ENCODE data around the gene TYMP. TPM values are rescaled to one million over a fixed set of nuclear protein-coding genes. Genes with fewer than 3 reads are reported as not detected.

TYMP gene
- total RNA-seq, 2 donors from 2014 or later: 90.4 to 95.7 TPM

- Histone ChIP-seq H3K9me3 (no peaks in the 10 kb centered on the region), H3K27me3 (replicated peaks; ENCODE audit: insufficient read depth) (peaks cover 5% of the 10 kb centered on the region), H3K4me1 (ENCODE audit: control insufficient read depth in 1 of 2, low read depth in 2 of 2) (peaks cover 20 to 43% of the 10 kb centered on the region in 2 donors), H3K36me3 (no peaks in the 10 kb centered on the region), H3K27ac (peak overlapping the region; percentile 72 to 83), H3K4me3 (peak overlapping the region; percentile 78)
- no peak for TF ChIP-seq CTCF (IDR thresholded peaks at IDR 0.05)
- DNase-seq (ENCODE audit: low spot score) (no peak), ATAC-seq (ENCODE audit: insufficient number of reproducible peaks, low FRiP score, low read depth) (no peak)
Measured at GRCh38 chr22:50530580-50530876, 716 bp upstream of the TYMP start.

- Histone ChIP-seq H3K4me1 (ENCODE audit: control insufficient read depth in 1 of 2, low read depth in 2 of 2) (peaks cover 24 to 50% of the 10 kb centered on the region in 2 donors), H3K27ac (peak overlapping the region; percentile 72 to 83), H3K4me3 (peak overlapping the region; percentile 78), H3K9me3 (no peaks in the 10 kb centered on the region), H3K27me3 (replicated peaks; ENCODE audit: insufficient read depth) (peaks cover 5% of the 10 kb centered on the region), H3K36me3 (no peaks in the 10 kb centered on the region)
- no peak for DNase-seq (ENCODE audit: low spot score)
- TF ChIP-seq CTCF (IDR thresholded peaks at IDR 0.05): no peak
- ATAC-seq (ENCODE audit: insufficient number of reproducible peaks, low FRiP score, low read depth): no peak
Measured at GRCh38 chr22:50529416-50529896, 356 bp downstream of the TYMP start.

GRCh38 chr22:50528682-50529415 lies 963 bp downstream of the TYMP start:
- Histone ChIP-seq H3K27me3 (replicated peaks; ENCODE audit: insufficient read depth) (peaks cover 5% of the 10 kb centered on the region), H3K27ac (peak overlapping the region; percentile 72 to 83), H3K36me3 (peaks cover 2% of the 10 kb centered on the region), H3K9me3 (no peaks in the 10 kb centered on the region), H3K4me3 (peak overlapping the region; percentile 78), H3K4me1 (ENCODE audit: control insufficient read depth in 1 of 2, low read depth in 2 of 2) (peaks cover 29 to 54% of the 10 kb centered on the region in 2 donors)
- DNase-seq (ENCODE audit: low spot score): no peak
- no peak for ATAC-seq (ENCODE audit: insufficient number of reproducible peaks, low FRiP score, low read depth)
- TF ChIP-seq CTCF (IDR thresholded peaks at IDR 0.05): no peak

GRCh38 chr22:50527921-50528681 lies 1.7 kb downstream of the TYMP start:
- H3K27ac ChIP-seq: no peak overlapping the region
- peaks cover 29 to 54% of the 10 kb centered on the region in 2 donors for H3K4me1 ChIP-seq (ENCODE audit: control insufficient read depth in 1 of 2, low read depth in 2 of 2)
- H3K4me3 ChIP-seq: peak overlapping the region; percentile 78
- no peak for DNase-seq (ENCODE audit: low spot score)
- no peak for ATAC-seq (ENCODE audit: insufficient number of reproducible peaks, low FRiP score, low read depth)
- peaks cover 8% of the 10 kb centered on the region for H3K36me3 ChIP-seq
- H3K9me3 ChIP-seq: no peaks in the 10 kb centered on the region
- no peak for TF ChIP-seq CTCF (IDR thresholded peaks at IDR 0.05)
- peaks cover 5% of the 10 kb centered on the region for H3K27me3 ChIP-seq (replicated peaks; ENCODE audit: insufficient read depth)

All from thoracic aorta (tissue), 2 donors.